Thyroid gland (tissue), 4 donors: ENCODE data around the gene SGK1. TPM values are rescaled to one million over a fixed set of nuclear protein-coding genes. Genes with fewer than 3 reads are reported as not detected.
"Not testable (repeated sequence)": the region's sequence is repeated elsewhere in the genome, so short reads cannot be mapped to it uniquely, and the experiment has no call there.

Experiments
- DNase-seq, 2 donors: peaks; one replicate each; pipeline ENCODE4 v3.0.0-alpha.2; 2019
- H3K27ac ChIP-seq, 3 donors: fragments of 200-600 bp; sonication (generic); 1 replicate in 2 of 3; 2 replicates in 1 of 3; pipeline ENCODE4 v1.5.1; 2016 to 2019; ENCODE audit warnings: mild to moderate bottlenecking in 1 of 3, moderate library complexity in 1 of 3
- H3K27me3 ChIP-seq: fragments of 200-600 bp; sonication (generic); one replicate; pipeline ENCODE4 v1.5.1; 2019
- H3K36me3 ChIP-seq, 2 donors: fragments of 200-600 bp; sonication (generic); one replicate each; pipeline ENCODE4 v1.5.1; 2016 to 2019
- H3K4me1 ChIP-seq, 2 donors: fragments of 200-600 bp; sonication (generic); one replicate each; pipeline ENCODE4 v1.5.1; 2017 to 2019
- H3K4me3 ChIP-seq, 3 donors: fragments of 200-600 bp; sonication (generic); replicated peaks in 1 of 3; 1 replicate in 2 of 3; 2 replicates in 1 of 3; pipeline ENCODE4 v1.5.1; 2016; ENCODE audit warnings: mild to moderate bottlenecking in 1 of 3
- H3K9me3 ChIP-seq: fragments of 200-600 bp; sonication (generic); one replicate; pipeline ENCODE4 v1.5.1; 2017
- POLR2A ChIP-seq, 2 donors: fragments of 450-650 bp; IDR thresholded peaks; one replicate each; pipeline ENCODE4 v1.6.1; 2017; ENCODE audit warnings: antibody characterized with exemption in 2 of 2, mild to moderate bottlenecking in 2 of 2, moderate library complexity in 1 of 2
- WGBS, 2 donors: methylation state at CpG; one replicate each; pipeline ENCODE4 v1.1.5; 2017; 5-methylcytosine and 5-hydroxymethylcytosine counted together
- intact Hi-C: fragments of 100-400 bp; cut with DNase I; formaldehyde crosslinking; loops from one replicate; pipeline ENCODE4 v1.15.1; 2023
- total RNA-seq, 4 donors: library from RNA; depleted of rRNA; stranded (reverse); fragments of >200 nt; gene quantifications; one replicate each; pipeline ENCODE4 v1.2.3, GENCODE V29; 2016
- TF ChIP-seq, protein P1 (sequence below), 6 experiments: fragments of 200-600 bp in 3 of 6; fragments of 450-650 bp in 3 of 6; sonication (generic) in 3 of 6; IDR thresholded peaks; one replicate each; pipeline ENCODE4 v1.5.1; 2016 to 2019; ENCODE audit warnings: antibody characterized with exemption in 6 of 6, mild to moderate bottlenecking in 2 of 6, inconsistent platforms in 1 of 6, moderate library complexity in 1 of 6

Gene SGK1
- total RNA-seq, 4 donors from 2014 or later = 151 to 361 (median 194) TPM

DNA sequence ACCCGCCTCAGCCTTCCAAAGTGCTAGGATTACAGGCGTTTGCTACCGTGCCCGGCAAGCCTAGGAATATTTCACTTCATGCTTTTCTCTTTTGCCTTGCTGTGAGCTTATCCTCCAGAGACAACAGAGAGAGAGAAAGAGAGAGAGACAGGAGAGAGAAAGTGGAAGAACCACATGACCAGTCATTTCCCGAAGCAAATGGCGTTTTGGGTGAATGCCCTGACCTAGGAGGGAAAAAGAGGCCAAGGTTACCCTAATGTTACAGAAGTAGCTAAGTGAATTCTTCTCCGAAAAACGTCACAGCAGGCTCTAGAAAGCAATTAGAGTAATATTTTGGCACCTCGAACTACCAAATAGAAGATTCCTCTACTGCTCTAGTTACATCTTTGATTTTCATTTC lies 9.1 kb downstream of the SGK1 start:
- Histone ChIP-seq H3K27ac (no peak overlapping the region), H3K36me3 (no peaks in the 10 kb centered on the region), H3K9me3 (no peaks in the 10 kb centered on the region), H3K27me3 (no peaks in the 10 kb centered on the region), H3K4me1 (peaks cover 4 to 13% of the 10 kb centered on the region in 2 donors), H3K4me3 (no peak overlapping the region)
- DNase-seq = no peak
- 86 to 87% methylated on average over 9 of the region's 9 CpGs for WGBS, 2 donors
- TF ChIP-seq, protein P1, sequence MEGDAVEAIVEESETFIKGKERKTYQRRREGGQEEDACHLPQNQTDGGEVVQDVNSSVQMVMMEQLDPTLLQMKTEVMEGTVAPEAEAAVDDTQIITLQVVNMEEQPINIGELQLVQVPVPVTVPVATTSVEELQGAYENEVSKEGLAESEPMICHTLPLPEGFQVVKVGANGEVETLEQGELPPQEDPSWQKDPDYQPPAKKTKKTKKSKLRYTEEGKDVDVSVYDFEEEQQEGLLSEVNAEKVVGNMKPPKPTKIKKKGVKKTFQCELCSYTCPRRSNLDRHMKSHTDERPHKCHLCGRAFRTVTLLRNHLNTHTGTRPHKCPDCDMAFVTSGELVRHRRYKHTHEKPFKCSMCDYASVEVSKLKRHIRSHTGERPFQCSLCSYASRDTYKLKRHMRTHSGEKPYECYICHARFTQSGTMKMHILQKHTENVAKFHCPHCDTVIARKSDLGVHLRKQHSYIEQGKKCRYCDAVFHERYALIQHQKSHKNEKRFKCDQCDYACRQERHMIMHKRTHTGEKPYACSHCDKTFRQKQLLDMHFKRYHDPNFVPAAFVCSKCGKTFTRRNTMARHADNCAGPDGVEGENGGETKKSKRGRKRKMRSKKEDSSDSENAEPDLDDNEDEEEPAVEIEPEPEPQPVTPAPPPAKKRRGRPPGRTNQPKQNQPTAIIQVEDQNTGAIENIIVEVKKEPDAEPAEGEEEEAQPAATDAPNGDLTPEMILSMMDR (IDR thresholded peaks at IDR 0.05) = no peak
- TF ChIP-seq POLR2A (IDR thresholded peaks at IDR 0.05) = no peak
- intact Hi-C loops = no loop called here

DNA sequence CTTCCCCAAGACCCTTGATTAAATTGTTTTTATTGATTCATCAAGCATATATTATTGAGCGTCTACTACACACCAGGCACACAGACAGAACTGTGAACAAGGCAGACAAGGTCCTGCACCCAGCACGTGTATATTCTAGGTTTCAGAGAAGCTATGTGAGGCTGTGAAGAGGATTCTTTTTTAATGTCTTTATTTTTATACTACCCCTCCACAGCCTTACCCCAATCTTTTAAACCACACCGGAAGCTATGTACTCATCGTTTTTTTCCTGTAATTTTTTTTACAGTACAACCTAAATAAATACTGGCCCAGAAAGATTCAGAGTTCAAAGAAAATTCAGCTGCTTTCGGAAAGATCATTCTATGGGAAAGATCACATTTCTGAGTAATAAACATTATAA lies 10.0 kb downstream of the SGK1 start:
- H3K4me3 ChIP-seq = no peak overlapping the region
- H3K27me3 ChIP-seq = no peaks in the 10 kb centered on the region
- DNase-seq = no peak
- H3K9me3 ChIP-seq = no peaks in the 10 kb centered on the region
- TF ChIP-seq, protein P1 (IDR thresholded peaks at IDR 0.05) = no peak
- TF ChIP-seq POLR2A (IDR thresholded peaks at IDR 0.05) = no peak
- intact Hi-C loops = no loop called here
- WGBS, 2 donors = 86 to 87% methylated on average over 5 of the region's 5 CpGs
- H3K36me3 ChIP-seq = no peaks in the 10 kb centered on the region
- no peak overlapping the region for H3K27ac ChIP-seq
- peaks cover 4 to 18% of the 10 kb centered on the region in 2 donors for H3K4me1 ChIP-seq

DNA sequence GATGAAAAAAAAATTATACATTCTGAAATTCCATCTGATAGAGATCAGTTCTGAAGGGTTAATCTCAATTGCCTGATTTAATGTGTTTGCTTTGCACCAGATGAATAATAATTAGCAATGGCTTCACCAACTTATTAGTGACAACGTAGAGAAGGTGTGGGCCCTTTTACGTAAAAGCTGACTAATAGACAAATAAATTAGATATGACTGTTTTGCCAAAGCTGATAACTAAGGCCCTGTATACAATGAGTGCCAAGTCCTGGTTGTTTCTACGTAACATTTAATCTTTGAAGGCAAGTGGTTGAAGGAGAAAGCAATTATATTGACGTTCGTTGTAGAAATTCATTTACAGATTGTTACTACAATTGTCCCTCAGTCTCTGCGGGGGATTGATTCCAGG lies 10.8 kb downstream of the SGK1 start:
- H3K9me3 ChIP-seq = no peaks in the 10 kb centered on the region
- TF ChIP-seq, protein P1 (IDR thresholded peaks at IDR 0.05) = no peak
- no peak for TF ChIP-seq POLR2A (IDR thresholded peaks at IDR 0.05)
- DNase-seq = no peak
- intact Hi-C loops = no loop called here
- H3K27me3 ChIP-seq = no peaks in the 10 kb centered on the region
- H3K4me1 ChIP-seq = peaks cover 4 to 18% of the 10 kb centered on the region in 2 donors
- H3K27ac ChIP-seq = no peak overlapping the region
- H3K4me3 ChIP-seq = no peak overlapping the region
- 94 to 97% methylated on average over 6 of the region's 6 CpGs for WGBS, 2 donors
- H3K36me3 ChIP-seq = no peaks in the 10 kb centered on the region

DNA sequence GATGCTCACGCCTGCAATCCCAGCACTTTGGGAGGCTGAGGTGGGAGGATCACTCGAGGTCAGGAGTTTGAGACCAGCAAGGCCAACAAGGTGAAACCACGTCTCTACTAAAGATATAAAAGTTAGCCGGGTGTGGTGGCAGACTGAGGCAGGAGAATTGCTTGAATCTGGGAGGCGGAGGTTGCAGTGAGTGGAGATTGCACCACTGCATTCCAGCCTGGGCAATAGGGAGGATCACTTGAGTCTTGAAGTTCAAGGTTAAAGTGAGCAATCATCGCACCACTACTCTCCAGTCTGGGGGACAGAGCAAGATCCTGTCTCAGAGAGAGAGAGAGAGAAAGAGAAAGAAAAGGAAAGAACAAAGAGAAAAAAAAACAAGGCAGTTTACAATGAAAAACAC lies 13.5 kb downstream of the SGK1 start:
- H3K27ac ChIP-seq = peak overlapping the region; percentile 54 to 71 (median 68)

DNA sequence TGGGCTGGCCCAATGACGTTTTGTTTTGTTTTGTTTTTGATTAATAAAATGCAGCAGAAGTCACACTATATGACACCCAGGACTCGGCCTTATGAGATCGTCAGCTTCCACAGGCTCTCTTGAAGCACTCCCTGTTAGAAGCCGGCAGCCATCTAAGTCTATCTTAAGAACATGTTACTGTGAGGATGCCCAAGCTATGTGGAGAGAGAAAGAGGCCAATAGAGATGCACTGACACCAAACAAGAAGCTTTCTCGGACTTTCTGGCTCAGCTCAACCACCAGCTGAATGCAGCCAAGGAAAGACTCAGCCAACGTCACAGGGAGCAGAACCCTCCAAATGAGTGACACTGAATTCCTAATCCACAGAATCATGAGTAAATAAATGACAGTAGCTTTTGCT lies 14.0 kb downstream of the SGK1 start:
- Histone ChIP-seq H3K27ac (peak overlapping the region; percentile 54 to 71 (median 68)), H3K27me3 (no peaks in the 10 kb centered on the region), H3K4me1 (peaks cover 22 to 36% of the 10 kb centered on the region in 2 donors), H3K36me3 (no peaks in the 10 kb centered on the region), H3K9me3 (no peaks in the 10 kb centered on the region), H3K4me3 (no peak overlapping the region)
- no peak for TF ChIP-seq POLR2A (IDR thresholded peaks at IDR 0.05)
- TF ChIP-seq, protein P1 (IDR thresholded peaks at IDR 0.05) = no peak
- 68 to 69% methylated on average over 6 of the region's 6 CpGs for WGBS, 2 donors
- no peak for DNase-seq
- intact Hi-C loops = no loop called here

More for the DNA sequence above, 13.5 kb downstream of the SGK1 start:
- H3K4me3 ChIP-seq, H3K9me3 ChIP-seq, H3K36me3 ChIP-seq, intact Hi-C loops, H3K27me3 ChIP-seq: not testable (repeated sequence)
- WGBS, 2 donors = 76 to 78% methylated on average over 6 of the region's 6 CpGs
- DNase-seq = peak; percentile 39 to 42
- H3K4me1 ChIP-seq = peaks cover 20 to 31% of the 10 kb centered on the region in 2 donors

DNA sequence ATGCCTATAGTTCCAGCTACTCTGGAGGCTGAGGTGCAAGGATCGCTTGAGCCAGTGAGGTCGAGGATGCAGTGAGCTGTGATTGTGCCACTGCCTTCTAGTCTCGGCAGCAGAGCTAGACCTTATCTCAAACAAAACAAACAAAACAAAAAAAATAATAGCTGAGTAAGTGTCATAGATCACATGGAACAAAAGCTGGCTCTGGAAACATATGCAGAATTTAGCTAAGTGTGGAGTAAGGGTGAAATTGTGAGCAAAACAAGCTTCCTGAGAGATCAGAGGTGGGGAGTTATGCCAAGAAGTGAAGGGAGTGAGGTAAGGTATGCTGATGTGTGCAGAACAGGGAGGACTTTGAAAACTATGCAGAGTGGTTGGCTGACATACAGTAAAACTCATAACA lies 18.7 kb downstream of the SGK1 start:
- no peaks in the 10 kb centered on the region for H3K9me3 ChIP-seq
- WGBS, 2 donors = 34 to 50% methylated on average over 3 of the region's 3 CpGs
- peak; percentile 32 to 44 for DNase-seq
- intact Hi-C loops = no loop called here
- no peaks in the 10 kb centered on the region for H3K27me3 ChIP-seq
- H3K4me1 ChIP-seq = peaks cover 18 to 40% of the 10 kb centered on the region in 2 donors
- H3K36me3 ChIP-seq = no peaks in the 10 kb centered on the region
- no peak overlapping the region for H3K4me3 ChIP-seq
- TF ChIP-seq, protein P1 (IDR thresholded peaks at IDR 0.05) = no peak
- no peak for TF ChIP-seq POLR2A (IDR thresholded peaks at IDR 0.05)
- H3K27ac ChIP-seq = peak overlapping the region; percentile 4 to 61 (median 13)
